Medulla oblongata (tissue), 1 donor: Measurements from ENCODE around the gene DNAH17.

Experiments
- DNase-seq: peaks from one replicate; pipeline ENCODE4 v3.0.0-alpha.2; 2015; ENCODE audit errors: extremely low spot score

DNAH17 gene

DNA sequence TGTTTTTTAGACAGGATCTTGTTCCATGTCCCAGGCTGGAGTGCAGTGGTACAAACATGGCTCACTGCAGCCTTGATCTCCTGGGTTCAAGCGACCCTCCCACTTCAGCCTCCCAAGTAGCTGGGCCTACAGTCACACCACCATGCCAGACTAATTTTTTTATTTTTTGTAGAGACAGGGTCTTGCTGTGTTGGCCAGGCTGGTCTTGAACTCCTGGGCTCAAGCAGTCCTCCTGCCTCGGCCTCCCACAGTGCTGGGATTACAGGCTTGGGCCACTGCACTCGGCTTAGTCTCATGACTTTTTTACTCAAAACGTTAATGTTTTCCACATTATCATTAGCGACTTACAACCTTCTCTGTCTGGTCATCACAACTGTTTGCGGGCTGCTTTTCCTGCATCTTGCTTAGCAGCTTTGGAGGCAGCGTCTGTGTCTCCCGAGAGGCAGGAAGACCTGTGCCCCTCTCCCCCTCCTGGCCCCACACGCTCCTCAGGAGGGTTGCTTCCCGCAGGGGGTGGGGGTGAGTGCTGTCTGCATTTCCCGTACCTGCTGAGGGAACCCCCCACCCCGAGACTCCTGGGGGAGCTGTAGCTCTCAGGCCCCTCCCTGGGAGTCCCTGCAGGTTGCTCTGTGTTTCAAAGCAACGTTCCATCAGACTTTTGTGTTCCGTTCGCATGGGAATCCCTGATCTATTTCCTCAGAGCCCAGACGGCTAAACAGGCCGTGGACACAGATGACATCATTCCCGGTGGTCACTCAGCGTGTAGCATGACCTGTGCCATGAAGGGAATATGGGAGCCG, 146.1 kb downstream of the DNAH17 start:
- no peak for DNase-seq

DNA sequence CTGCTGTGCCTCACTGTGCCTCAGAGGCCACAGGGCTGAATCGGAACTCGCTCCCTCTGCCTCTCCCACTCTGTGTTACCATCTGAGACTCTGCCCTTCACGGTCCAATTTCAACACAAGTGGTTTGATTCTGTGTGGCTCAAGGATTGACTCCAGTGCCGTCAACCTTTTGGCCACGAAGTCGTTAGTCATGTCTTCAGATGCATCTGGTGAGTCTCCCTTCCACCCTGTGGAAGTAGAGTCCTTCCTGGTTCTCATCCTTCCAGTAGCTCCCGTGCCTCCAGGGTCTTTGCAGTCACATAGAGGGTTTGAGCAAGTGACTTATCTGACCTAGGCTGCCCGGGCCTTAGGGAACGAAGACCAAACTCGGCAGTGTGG, 147.6 kb downstream of the DNAH17 start:
- no peak for DNase-seq

DNA sequence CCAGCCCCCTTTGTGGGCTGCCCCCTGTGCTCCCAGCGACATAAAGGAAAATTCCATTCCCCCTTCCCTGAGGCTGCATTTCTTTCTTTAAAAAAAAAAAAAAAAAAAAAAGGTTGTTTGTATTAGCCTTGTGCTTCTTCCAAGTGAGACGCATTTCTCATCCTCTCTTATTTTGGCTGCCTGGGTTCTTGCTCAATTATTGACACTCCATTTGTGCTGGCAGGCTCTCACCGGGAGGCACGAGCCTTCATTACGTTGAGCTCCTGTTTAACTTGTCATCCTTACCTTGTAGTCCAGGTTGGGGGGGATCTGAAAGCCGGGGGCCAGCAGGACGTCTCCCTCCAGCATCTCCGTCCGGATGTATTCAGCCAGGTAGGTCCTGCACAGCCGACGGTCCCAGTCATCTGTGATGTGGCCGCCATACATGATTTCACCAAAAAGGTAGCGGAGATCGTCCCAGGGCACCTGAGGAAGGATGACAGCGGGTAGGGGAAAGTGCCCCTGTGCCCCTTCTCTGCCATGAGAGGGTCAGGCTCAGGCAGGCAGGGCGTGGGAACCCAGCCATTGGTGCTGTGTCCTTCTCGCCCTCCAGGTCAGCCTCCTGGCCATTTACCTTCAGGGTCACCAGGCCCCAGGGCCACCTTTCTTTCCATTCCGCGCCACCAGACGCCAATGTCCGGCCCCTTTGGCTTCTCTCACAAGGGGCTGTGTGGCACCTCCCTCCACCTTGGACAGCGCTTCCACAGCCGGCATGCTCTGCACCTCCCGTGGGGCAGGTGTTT, 148.2 kb downstream of the DNAH17 start:
- no peak for DNase-seq

DNA sequence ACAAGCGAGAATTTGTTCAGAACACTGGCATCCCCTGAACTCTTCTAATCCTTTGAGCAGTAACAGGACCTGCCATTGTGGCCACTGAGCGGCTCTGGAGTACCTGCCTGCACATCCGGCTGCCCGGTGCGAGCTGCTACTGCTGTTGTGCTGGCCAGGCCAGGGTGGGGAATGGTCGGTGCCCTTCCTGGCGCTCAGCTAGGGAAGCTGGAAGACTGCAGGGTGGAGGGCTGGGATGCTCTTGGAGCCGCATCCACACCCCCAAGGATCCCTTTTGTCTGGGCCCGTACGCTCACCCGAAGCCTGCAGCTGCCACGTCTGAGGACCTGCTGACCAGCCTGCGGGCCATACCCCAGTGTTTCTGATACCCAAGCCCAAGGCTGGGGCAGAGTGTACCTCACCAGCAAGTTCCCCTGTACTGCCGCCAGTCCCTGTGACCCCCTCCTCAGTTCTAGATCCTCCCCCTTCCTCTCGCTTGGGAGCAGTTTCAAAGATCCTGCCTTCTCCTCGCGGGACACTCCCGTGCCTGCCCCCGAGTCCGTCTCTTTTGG, 149.1 kb downstream of the DNAH17 start:
- DNase-seq, result no peak

DNA sequence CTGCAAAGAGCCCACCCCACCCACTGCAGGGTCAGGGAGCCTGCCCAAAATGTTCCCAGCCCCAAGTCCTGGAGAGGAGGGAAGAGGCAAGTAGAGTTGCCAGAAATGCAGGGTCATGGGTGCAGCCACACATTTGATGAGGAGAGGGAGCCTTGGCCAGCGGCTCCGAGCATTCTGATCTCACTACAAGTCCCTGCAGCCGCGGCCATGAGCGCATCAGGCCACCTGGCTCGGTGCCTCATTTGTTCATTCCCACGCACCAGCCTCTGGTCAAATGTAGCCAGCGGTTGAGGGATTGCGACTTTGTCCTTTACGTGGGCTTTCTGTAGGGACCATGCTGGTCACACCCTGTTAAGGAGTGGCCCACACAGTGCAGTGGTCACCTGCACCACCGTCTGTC, 150.1 kb downstream of the DNAH17 start:
- DNase-seq, result no peak

GRCh38 chr17:78426293-78426879, 150.8 kb downstream of the DNAH17 start:
- DNase-seq, result peak; percentile 81

DNA sequence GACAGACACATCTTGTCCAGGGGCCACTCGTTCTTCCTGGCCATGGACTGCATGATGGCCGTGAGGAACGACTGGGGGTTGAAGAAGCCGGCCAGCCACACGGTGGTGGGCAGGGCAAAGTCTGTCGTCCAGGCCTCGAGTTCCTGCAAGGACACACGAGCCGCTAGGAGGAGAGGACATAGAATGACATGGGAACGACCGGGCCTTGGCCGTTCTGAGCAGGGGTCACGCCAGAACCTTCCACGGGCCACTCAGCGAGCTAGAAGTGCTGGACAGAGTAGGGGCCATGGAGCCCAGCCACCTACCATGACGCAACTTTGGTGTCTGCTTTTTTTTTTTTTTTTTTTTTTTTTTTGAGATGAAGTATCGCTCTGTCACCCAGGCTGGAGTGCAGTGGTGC, 151.8 kb downstream of the DNAH17 start:
- no peak for DNase-seq

GRCh38 chr17:78423961-78424675, 153.1 kb downstream of the DNAH17 start:
- no peak for DNase-seq

GRCh38 chr17:78422872-78423588, 154.2 kb downstream of the DNAH17 start:
- no peak for DNase-seq

DNA sequence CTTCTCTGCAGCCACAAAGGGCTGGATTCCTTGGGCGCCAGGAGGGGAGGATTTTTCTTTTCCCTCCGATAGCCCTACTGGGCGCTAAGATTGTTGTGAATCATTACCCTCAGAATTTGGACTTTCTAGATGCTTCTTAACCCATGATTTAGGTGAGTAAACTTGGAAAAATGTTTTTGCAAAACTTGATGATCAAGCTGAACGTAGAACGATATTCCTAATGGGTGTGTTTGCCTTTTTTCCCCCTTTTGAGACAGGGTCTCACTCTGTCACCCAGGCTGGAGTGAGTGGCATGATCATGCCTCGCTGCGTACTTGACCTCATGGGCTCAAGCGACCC, 155.0 kb downstream of the DNAH17 start:
- DNase-seq, result no peak

GRCh38 chr17:78421534-78422266, 155.5 kb downstream of the DNAH17 start:
- peak; percentile 82 for DNase-seq

- DNase-seq, result no peak
These were observed 156.1 kb downstream of the DNAH17 start for GRCh38 chr17:78421084-78421533.

GRCh38 chr17:78419970-78420815, 157.0 kb downstream of the DNAH17 start:
- DNase-seq, result no peak

- no peak for DNase-seq
These were observed 158.7 kb downstream of the DNAH17 start for GRCh38 chr17:78418326-78419026.

DNA sequence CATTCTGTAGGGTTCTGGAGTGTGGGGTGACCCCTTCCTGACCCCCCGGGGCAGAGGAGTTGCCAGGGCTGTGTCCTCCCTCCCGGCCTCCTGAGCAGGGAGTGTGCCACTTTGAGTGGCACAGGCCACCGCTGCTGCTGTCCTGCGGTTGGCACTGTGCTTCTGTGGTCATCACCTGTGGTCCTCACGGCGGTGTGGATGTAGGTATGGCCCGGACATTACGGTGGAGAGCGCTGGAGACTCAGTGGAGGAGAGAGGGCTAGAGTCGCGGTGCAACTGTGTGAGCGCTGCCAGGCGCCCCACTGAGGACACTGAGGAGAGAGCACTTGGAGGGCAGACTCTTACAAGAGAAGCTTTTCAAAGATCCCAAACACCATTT, 159.7 kb downstream of the DNAH17 start:
- DNase-seq, result no peak

DNA sequence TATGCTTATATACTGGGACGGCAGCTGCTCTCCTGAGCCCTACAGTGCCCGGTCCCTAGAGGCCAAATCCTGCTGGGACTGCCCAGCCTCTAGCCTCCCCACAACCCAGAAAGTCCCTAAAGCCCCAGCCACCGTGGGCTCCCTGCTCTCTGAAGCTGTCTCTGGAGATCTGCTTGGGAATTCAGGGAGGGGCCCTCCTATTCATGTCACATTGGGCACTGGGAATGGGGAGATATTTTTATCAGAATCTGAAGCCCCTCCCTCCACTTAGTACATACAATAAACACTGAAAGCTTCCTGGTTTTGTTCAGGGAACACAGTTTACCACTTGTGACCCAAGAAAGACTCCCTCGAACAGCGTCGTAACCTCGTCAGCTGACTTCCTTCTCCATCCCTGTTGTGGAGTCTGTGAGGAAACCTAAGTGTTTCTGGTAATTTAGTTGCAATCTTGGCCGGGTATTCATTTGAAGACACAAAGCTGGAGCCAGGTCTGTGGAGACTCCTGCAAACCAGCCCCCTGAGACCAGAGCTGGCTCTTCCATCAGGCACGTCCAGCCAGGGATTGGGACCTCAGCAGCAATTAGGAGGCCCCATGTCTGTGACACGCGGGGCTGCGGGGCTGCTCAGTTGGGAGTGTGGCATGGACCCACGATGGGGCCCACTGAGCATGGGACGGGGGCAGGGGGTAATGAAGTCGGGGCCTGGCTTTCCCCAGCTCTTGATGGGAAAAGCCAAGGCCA, 160.2 kb downstream of the DNAH17 start:
- peak; percentile 88 for DNase-seq

GRCh38 chr17:78415821-78416711, 161.1 kb downstream of the DNAH17 start:
- DNase-seq, result no peak
